Gastroesophageal sphincter (tissue), 3 donors: Measurements from ENCODE around the gene ZFC3H1.

Source experiments
- CTCF ChIP-seq, 4 experiments: fragments of 200-600 bp in 2 of 4; fragments of 450-650 bp in 2 of 4; sonication (generic) in 1 of 4; IDR thresholded peaks; one replicate each; pipeline ENCODE4 v1.5.1; 2017 to 2019; ENCODE audit warnings: antibody characterized with exemption in 4 of 4, mild to moderate bottlenecking in 2 of 4, moderate library complexity in 2 of 4
- EP300 ChIP-seq: sonication (generic); formaldehyde crosslinking; IDR thresholded peaks from one replicate; pipeline ENCODE4 v1.6.1; 2017; ENCODE audit warnings: antibody characterized with exemption, mild to moderate bottlenecking
- POLR2A ChIP-seq, 2 donors: fragments of 450-650 bp; IDR thresholded peaks; one replicate each; pipeline ENCODE4 v1.6.1; 2017; ENCODE audit warnings: antibody characterized with exemption in 2 of 2, mild to moderate bottlenecking in 2 of 2, moderate library complexity in 1 of 2
- POLR2AphosphoS5 ChIP-seq: sonication (generic); formaldehyde crosslinking; IDR thresholded peaks from one replicate; pipeline ENCODE4 v1.6.1; 2017; ENCODE audit warnings: antibody characterized with exemption

DNA sequence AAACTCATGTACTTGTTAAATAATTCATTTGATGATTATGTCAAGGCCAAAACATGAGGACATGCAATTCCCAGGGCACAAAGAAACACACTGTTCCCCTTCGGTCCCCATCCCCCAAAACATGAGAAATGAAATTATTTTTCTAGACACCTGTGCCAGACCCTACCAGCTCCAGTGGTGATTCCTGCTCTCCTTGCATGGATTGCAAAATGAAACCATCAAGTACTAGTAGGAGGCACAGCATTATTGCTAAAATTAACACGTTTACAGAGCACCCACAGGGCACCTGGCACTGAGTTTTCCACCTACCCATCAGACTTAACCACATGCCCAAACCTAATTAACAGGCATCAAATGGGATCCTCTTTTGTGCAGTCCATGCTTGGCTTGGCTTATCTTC is 76.6 kb downstream of the ZFC3H1 start:
- TF ChIP-seq POLR2A (IDR thresholded peaks at IDR 0.05), result no peak
- TF ChIP-seq CTCF (IDR thresholded peaks at IDR 0.05), result no peak
- no peak for TF ChIP-seq POLR2AphosphoS5
- no peak for TF ChIP-seq EP300
